NCI-H128 (cell line): ENCODE results near the gene KIF3A.

ENCODE experiments used
- DNase-seq: peaks from one replicate; lab custom pipeline; 2025; ENCODE audit not compliant: unreplicated experiment; lab: John Stamatoyannopoulos, UW

Gene KIF3A

DNA sequence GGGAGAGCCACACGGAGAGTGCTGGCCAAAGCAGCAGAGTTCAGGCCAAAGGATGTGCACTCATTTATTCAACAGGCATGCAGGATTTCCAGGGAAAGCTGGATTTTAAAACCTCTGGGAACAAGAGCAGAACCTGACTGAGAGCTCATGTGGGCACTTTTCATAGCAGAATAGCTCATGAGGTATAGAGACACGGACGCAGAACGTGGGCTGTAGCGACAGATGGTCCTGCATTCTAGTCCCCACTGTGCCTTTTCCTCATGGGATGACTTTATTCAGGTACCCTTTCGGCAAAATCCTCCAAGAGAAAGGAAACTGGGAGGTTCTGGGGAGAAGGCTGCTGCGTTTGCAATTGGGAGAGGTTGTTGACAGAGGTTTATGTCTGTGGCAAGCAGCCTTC, 58.2 kb downstream of the KIF3A start:
- no peak for DNase-seq

DNA sequence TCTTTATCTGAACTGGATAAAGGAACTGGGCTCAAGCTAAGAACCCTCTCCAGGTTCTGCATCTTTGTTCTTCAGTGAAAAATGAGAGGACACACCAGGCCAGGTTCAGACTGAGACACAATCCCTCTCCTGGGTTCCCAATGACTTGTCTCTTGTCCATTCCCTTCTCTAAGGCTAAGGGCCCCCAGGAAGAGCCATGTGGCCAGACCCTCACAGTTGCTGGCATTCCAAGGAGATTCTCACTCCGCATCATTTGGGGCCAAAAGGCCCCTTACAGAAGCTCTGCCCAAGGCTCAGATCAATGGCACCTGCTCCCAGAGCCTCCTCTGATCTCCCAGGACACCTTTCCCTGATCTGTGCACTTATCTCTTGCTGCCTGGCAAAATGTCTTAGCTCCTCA, 58.6 kb downstream of the KIF3A start:
- DNase-seq = no peak

DNA sequence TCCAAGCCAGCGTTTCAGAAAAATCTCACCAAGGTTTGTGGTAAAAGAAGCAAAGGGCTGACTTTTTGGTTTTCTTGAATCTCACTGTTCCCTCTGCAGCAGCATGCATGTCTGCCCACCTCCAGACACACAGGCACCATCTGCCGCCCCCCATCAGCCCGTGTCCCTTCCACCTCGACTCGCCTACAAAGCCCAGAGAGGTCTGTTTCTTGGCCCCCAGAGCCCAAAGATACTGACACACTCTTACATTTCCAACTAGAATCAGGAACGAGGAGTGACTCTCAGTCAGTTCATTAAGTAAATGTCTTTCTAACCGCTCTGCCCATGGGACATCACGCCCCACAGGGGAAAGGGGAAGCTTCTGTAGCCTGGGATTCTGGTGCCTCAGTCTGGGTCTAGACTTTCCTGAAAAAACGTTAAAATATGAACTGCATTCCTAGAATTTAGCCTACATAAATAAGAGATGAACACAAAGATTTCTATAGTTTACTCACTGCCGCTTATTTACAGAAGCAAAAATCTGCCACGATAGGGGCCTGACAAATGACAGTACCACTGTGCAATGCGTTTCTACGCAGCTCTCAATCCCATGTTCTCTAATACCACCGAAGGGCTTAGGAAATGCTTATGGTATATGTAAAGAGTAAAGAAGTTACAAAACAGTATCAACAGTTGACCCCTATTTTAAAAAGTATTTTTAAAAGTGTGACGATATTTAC, 59.5 kb downstream of the KIF3A start:
- DNase-seq = no peak

DNA sequence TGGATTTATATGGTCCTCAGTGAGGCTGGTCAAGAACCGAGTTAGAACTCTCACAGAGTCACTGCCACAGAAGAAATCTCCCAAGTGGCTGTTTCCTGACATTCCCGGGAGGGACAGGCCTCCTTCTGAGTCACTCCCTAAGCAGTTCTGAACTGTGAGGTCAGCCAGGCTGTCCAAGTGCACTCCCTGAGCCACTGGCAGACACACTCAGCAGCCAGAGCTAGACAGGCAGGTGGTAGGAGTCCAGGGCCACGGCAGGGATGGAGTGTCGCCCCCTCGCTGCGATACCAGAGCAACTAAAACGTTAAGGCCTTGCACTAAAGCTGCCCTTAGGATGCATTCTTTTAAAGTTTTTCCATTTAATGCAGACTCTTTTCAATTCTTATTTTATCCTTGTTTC, 60.2 kb downstream of the KIF3A start:
- no peak for DNase-seq

DNA sequence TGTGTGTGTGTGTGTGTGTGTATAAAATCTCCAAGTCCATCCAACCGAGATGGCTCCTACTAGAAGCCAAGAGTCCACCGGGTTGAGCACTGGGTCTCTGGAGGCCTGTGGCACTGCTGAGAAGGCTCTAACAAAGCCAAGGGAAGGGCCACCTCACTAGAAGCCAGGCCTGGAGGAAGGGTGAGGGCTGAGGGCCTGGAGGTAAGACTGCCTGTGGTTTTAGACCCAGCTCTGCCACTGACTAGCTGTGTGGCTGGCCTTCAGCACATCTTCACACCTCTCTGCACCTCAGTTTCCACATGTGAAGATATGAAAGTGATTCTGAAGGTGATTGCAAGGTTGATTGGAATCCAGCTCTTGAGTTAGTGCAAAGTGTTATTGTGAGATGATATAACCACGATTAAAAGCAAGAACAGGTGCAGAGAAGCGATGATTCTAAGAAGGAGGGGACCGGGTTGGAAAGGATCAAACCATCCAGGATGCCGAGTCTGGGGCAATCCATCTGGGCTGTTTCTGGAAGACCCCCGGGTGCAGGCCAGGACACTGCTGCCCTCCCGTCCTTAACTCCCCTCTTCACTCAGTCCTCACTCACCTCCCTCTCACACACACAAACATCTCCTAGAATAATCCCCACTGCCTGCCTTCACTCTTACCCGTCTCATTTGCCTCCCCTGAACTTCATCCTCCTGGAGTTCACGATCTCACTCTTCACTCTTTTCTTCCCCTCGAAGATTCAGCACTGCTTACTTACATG, 61.2 kb downstream of the KIF3A start:
- DNase-seq = no peak

DNA sequence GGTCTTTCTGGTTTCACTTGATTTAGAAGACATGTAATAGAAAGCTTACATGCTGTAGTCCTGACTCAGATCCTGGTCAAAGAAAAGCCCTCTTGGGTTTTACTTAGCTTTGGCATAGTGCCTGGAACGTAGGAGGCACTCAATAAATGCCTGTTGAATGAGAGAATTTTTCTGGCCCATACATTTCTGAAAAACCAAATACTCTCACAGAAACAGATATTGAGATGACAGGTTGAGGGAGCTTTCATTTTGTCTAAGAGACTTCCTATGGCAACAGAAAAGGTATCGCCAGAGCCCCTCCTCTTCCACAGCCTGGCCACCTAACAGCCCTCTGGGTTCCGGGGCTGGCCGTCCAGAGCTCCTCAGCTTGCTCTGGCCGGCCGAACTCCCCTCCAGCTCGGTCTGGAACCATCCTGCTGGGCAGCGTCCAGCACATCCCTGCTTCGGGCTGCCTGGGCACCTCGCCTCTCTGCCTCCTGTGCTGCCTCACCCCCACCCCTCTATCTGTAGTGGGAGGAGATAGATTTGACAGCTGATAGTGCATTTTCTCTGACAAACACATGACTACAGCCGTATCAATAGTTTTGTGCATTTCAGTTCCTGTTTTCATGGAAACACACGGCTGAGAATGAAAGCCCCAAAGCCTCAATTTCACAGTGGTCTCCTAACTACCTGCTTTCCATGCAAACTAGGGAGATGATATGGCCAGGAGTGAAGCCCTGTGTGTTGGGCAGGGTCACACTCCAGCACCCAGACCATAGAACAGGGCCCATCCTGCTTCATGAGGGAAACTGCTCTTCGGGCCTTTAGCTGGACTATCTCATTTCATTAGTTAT, 62.5 kb downstream of the KIF3A start:
- DNase-seq = no peak

DNA sequence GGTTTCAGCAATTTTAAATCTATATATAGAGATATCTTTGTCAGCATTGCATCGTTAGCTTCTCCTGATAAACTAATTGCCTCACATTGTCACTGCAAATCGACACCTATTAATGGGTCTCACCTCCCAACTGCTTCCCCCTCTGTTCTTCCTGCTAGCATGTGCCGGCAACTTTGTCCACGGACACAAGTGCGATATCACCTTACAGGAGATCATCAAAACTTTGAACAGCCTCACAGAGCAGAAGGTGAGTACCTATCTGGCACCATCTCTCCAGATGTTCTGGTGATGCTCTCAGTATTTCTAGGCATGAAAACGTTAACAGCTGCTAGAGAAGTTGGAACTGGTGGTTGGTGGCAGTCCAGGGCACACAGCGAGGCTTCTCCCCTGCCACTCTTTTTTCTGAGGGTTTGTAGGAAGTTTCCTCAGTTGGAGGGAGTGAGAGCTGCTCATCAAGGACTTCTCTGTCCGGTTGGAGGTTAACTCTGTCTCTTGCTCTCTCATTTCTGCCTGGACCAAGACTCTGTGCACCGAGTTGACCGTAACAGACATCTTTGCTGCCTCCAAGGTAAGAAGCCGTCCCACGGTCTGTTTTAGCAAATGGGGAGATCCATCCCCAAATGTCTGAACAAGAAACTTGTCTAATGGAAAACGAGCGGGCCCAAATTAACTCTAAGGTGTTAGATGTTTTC, 63.3 kb downstream of the KIF3A start, which contains the start of gene IL4:
Gene IL4 (plus strand): TSS at position 51 of the 692 bp plus-strand sequence. CDS start 62 bp downstream, at position 113.
- no peak for DNase-seq

DNA sequence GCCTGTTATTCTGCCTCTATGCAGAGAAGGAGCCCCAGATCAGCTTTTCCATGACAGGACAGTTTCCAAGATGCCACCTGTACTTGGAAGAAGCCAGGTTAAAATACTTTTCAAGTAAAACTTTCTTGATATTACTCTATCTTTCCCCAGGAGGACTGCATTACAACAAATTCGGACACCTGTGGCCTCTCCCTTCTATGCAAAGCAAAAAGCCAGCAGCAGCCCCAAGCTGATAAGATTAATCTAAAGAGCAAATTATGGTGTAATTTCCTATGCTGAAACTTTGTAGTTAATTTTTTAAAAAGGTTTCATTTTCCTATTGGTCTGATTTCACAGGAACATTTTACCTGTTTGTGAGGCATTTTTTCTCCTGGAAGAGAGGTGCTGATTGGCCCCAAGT, 63.9 kb downstream of the KIF3A start:
- no peak for DNase-seq

DNA sequence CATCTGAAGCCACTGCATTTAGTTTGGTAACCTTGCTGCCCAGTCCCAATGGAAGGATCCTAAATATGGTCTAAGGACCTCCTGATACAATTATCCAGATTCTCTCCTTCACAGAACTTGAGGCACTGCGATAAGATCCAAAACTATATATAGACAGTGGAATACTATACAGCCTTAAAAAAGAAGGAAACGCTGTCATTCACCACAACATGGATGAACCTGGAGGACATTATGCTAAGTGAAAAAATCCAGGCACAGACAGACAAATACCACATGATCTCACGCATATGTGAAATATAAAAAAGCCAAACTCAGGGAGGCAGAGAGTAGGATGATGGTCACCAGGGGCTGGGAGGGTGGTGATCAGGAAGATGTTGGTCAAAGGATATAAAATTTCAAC, 66.3 kb downstream of the KIF3A start:
- no peak for DNase-seq

DNA sequence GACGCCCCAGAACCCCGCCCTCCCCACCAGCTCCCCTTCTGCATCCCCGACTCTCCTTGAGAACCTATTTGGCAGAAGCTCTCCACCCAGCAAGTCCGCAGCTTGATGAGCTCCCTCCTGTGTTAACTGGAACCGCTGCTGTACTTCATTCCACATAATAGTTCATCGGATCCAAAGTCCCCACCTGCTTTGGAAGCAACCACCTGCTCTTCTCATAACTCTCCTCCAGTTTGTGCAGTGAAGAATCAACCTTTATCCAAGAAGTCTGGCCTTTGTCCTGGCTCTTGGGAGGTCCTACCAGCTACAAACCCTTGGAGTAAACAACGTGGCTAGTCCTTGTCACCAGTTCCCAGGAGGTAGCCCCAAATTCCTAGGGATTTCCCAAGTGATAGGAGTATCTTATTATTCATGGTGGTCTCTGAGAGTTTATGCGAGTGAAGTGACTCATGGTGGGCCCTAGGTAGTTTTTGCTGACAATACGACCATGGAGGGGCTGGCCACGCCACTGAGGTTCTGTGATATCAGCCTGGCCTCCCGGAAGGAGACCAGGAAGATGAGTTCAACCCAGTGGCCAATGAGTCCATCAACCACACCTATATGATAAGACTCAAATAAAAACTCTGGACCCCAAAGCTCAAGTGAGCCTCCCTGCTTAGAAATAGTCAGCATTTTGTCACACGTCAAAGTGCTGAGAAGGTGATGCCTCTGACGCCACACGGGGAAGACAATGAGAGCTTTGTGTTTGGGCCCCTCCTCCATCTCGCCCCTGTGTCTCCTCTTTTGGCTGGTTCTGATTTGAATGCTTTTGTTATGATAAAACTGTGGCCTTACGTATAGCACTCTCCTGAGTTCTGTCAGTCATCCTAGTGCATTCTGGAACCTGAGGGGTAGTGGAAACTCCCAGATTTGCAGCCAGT, 67.1 kb downstream of the KIF3A start:
- no peak for DNase-seq

DNA sequence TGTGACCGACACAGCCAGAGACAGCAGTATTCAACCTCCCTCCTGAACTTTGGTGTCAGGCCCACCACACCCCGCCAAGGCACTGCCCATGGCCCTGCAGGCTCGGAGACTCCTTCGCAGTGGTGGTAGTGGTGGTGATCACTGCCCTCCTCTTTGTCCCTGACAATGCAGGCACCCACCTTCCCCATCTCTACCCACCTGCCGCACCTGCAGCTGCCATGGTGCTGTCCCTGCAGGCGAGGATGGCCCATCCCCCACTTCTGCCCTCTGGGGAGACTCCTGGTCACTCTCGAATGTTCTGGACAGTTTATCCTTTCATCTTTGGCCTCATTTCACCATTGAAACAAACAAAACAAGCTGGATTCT, 67.9 kb downstream of the KIF3A start:
- no peak for DNase-seq

DNA sequence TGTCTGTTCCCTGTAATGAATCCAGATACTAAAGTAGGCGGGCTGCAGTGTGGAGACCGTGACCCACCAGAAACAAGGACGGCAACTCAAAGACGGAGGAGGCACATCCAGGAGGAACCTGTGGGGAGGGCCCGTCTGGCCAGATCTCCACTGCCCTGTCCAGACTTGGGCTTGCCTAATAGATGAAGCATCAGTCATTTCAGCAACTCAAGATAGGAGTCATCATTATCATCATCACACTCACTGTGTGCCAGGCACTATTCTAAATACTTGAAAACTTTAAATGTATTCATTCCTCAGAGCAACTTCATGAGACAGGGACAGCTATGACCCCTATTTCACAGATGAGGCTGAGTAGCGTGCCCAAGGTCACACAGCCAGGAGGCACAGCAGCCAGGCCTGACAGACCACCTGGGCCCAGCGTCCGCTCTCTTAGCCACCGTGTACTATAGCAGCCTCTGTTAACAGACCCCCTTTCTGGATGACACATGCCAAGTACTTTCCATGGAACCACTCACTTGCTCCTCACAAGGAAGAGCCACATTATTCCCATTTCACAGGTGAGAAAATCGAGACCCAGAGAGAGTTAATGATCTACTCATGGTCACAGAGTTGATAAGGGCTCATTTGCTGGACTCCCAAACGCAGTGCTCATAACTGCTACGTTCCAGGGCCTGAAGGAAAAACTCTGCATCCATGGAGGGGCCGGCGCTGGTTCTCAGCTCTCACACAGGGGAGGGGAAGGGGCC, 68.5 kb downstream of the KIF3A start:
- no peak for DNase-seq

DNA sequence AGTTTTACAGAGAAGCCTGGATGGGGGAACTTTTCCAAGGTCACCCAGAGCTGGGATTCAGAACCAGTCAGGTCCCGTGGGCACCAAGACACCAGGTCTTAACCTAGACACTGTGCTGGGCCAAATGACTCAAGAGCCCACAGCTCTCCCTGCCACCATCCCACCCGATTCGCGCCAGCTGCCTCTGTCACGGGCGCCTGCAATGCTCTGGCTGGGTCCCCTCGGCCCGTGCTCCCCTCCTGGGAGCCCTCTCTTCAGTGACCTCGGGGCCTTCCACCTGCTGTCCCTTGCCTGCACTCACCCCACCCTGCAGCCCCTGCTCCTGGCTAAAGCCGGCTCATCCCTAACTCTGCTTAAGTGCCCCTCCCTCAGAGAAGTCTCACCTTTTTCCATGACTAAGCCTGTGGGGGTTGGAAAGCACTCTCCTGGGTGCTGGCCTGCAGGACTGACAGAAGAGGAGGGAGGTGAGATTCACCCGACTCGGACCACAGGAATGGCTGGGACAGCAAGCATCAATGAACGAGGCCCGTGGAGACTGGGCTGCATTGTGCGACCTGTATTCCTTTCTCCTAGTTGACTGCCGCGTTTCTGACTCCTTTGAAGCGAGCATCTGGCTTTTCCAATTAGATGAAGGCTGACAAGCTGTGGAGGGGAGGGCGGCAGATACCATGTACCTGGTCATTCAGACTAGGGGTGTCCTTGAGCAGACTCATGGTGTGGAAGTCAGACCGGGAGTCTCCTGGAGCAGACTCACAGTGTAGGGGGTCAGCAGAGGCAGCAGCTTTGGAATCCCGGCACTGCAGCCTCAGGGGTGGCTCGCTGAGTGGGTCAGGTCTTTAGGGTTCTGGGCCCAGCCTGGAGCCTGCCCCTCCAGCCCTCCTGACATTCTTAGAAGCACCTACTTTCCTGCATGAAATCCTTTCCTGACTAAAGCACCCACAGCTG, 69.3 kb downstream of the KIF3A start:
- no peak for DNase-seq

DNA sequence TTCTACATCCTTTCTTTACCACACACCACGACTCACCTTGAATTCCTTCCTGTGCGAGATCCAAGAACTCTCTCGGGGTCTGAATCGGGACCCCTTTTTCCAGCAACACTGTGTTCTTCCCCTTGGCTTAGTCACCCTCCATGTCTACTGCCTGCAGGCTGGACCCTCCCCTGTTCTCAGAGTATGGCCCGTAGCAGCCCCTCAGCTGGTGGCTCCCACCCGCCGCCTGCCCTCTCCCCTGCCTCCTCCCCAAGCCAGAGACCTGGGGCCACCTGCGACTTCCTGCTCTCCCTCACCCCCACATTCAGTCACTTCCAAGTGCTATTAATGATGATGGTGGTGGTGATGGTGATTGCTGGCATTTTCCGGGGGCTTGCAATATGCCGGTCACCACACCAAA, 70.0 kb downstream of the KIF3A start:
- no peak for DNase-seq

DNA sequence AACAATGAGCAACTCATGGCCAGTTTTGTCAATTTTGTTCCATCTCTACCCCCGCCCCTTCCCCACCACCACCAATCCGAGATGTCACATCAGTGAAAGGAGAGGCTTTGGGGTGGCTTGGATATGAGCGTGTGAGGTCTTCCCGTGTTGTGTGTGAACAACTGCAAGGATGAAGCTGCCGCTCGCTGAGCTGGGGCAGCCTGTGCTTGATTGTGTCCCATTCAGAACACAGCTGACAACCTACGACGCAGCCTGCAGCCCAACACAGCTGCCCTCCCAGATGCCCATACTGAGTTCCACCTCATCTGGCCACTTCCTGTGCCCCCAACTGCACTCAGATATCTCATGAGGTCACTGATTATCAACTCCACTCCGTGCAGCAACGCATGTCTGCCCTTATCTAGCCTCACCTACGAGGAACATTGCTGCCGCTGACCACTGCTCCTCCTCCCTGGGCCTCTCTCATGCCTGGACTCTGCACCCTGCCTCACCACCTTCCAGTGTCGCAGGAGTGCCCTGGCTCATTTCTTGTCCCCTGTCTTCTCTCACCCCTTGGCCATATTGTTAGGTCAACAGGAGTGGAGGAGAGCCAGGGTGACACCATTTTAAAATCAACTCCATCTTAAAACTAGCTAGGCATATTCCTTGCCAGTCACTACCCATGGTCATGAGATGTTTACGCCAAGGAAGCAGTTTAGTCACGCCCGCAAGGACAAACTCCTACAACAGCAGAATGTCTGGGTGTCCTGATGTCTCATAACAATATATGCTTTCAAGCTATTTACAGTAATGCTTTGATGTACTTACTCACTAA, 70.8 kb downstream of the KIF3A start:
- DNase-seq = no peak

DNA sequence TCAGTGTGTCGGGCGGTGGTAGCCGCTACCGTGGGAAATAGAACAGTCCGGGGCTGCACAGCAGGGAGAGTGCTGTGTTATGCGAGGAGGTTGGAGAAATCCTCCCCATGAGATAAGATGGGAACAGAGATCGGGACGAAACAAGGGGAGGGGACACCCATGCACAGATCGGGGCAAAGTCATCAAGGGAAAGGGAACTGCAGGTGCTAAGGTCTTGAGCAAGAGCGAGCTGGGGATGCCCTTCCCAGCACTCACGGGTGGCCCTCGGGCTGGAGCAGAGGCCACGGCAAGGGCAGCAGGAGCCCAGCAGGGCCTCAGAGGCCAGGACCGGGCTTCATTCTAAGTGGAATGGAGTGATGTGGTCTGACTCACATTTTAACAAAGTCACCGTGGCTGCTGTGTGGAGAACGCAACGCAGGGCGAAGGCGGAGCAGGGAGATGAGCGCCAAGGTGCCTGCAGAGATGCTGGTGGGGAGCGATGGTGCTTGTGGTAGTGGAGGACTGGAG, 71.7 kb downstream of the KIF3A start:
- DNase-seq = no peak

DNA sequence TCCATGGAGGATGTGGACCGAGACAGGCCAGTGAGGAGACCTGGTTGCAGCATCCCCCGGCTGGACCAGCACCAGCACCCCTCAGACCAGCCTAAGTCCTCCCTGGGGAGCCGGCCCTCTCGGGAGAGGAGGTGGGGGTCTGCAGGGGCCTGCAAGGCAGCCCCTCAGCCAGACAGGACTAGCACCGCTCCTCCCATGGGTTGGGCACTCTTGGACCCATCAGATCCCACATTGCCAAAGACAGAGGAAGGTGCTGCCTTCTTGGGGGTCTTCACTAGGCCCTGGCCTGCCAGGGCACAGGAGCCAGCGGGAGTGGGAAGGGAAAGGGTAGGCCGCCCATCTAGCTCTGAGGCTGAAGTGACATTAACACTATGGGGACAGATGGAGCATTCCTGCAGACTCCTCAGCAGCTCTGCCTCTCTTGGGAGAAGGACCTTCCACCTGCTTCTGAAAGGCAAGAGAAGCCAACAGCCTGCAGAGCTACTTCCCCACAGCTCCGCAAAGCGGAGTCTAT, 72.6 kb downstream of the KIF3A start:
- DNase-seq = no peak
